GM12878 (cell line): ENCODE data around the gene TRPV6. TPM values are rescaled to one million over a fixed set of nuclear protein-coding genes. Genes with fewer than 3 reads are reported as not detected.

Experiments
- ATAC-seq: fragments of 200-7000 bp; cut with Tn5 transposase; 3 replicates; pipeline ENCODE4 v1.9.1; 2020; ENCODE audit warnings: mild to moderate bottlenecking, moderate library complexity
- BruUV-seq: library from RNA; stranded (reverse); fragments of 400-500 nt; replicated peaks from 2 replicates; lab custom pipeline; 2021; lab: Mats Ljungman, UMichigan
- CTCF ChIA-PET: fragments of 300-600 bp; sonication (Branson Sonifier 250); formaldehyde crosslinking; extraction: SDS; loops from one replicate; lab custom pipeline; 2021; ENCODE audit warnings: inconsistent platforms; lab: Yijun Ruan, JAX
- POLR2A ChIA-PET: fragments of 350-600 bp; formaldehyde crosslinking; extraction: SDS; loops from one replicate; lab custom pipeline; 2021; ENCODE audit warnings: inconsistent platforms; lab: Charles Lee
- RAD21 ChIA-PET: fragments of 300-600 bp; sonication (Branson Sonifier 250); formaldehyde crosslinking; loops from one replicate; lab custom pipeline; 2023; ENCODE audit warnings: antibody characterized with exemption; ENCODE audit not compliant: unreplicated experiment; lab: Charles Lee
- SMC1A ChIA-PET: fragments of 300-600 bp; sonication (Branson Sonifier 250); formaldehyde crosslinking; loops from one replicate; lab custom pipeline; 2023; ENCODE audit not compliant: unreplicated experiment, uncharacterized antibody; lab: Charles Lee
- DNase-seq: peaks from one replicate; pipeline ENCODE4 v3.0.0-alpha.2; 2011; ENCODE audit warnings: low read depth, low spot score
- FAIRE-seq: peaks from 3 replicates; lab custom pipeline; 2011; peaks lifted over from hg19 to GRCh38; lab: Jason Lieb, UNC
- H2AFZ ChIP-seq: 2 replicates; pipeline ENCODE4 v1.6.0; 2011; ENCODE audit warnings: low read depth, low read length, control low read depth; ENCODE audit not compliant: control insufficient read depth
- H3K27ac ChIP-seq: 2 replicates; pipeline ENCODE4 v1.5.1; 2011; ENCODE audit warnings: control low read depth; ENCODE audit not compliant: control insufficient read depth, insufficient read depth
- H3K27me3 ChIP-seq, 2 experiments: replicated peaks in 1 of 2; 2 replicates each; pipeline versions ENCODE4 v1.6.0 to v1.6.1; 2011; ENCODE audit warnings: low read length in 1 of 2; ENCODE audit not compliant: control insufficient read depth in 2 of 2, insufficient read depth in 2 of 2
- H3K36me3 ChIP-seq, 2 experiments: 2 replicates each; pipeline ENCODE4 v1.5.1; 2011; ENCODE audit warnings: low read length in 1 of 2; ENCODE audit not compliant: control insufficient read depth in 2 of 2, insufficient read depth in 2 of 2
- H3K4me1 ChIP-seq: 2 replicates; pipeline ENCODE4 v1.6.1; 2011; ENCODE audit warnings: mild to moderate bottlenecking, low read length, moderate library complexity, mixed read lengths; ENCODE audit not compliant: control insufficient read depth, insufficient read depth
- H3K4me2 ChIP-seq: 2 replicates; pipeline ENCODE4 v1.6.0; 2011; ENCODE audit warnings: control low read depth; ENCODE audit not compliant: control insufficient read depth, insufficient read depth
- H3K4me3 ChIP-seq: fragments of 200-600 bp; sonication (generic); 2 replicates; pipeline ENCODE4 v1.5.1; 2016
- H3K79me2 ChIP-seq: 2 replicates; pipeline ENCODE4 v1.6.0; 2011; ENCODE audit warnings: low read length; ENCODE audit not compliant: control insufficient read depth, insufficient read depth
- H3K9ac ChIP-seq: 2 replicates; pipeline ENCODE4 v1.8.0; 2011; ENCODE audit warnings: low read length, control low read depth, mixed read lengths; ENCODE audit not compliant: control insufficient read depth, insufficient read depth
- H3K9me3 ChIP-seq: replicated peaks from 3 replicates; pipeline ENCODE4 v1.5.1; 2011; ENCODE audit warnings: mild to moderate bottlenecking, low read length; ENCODE audit not compliant: control insufficient read depth, insufficient read depth
- H4K20me1 ChIP-seq: 2 replicates; pipeline ENCODE4 v1.6.0; 2011; ENCODE audit not compliant: control insufficient read depth, insufficient read depth
- HDGF ChIP-seq: fragments of 450-650 bp; IDR thresholded peaks from 2 replicates; pipeline ENCODE4 v1.6.1; 2016; ENCODE audit warnings: antibody characterized with exemption
- JUND ChIP-seq: IDR thresholded peaks from 2 replicates; pipeline ENCODE4 v1.6.1; 2012; ENCODE audit warnings: low read depth, mild to moderate bottlenecking, low read length, improper control_type of control experiment, moderate library complexity
- MTA3 ChIP-seq: IDR thresholded peaks from 2 replicates; pipeline ENCODE4 v1.6.1; 2012; ENCODE audit warnings: low read length, inconsistent platforms, borderline replicate concordance
- PAX8 ChIP-seq: fragments of 450-650 bp; IDR thresholded peaks from 2 replicates; pipeline ENCODE4 v1.6.1; 2017; ENCODE audit warnings: mild to moderate bottlenecking, moderate library complexity
- POLR2A ChIP-seq: IDR thresholded peaks from 2 replicates; pipeline ENCODE4 v1.6.1; 2011; ENCODE audit warnings: low read depth, mild to moderate bottlenecking, low read length
- SMAD5 ChIP-seq: IDR thresholded peaks from 2 replicates; pipeline ENCODE4 v1.6.1; 2016; ENCODE audit warnings: antibody characterized with exemption, low read depth
- ZNF217 ChIP-seq: fragments of 450-650 bp; IDR thresholded peaks from 2 replicates; pipeline ENCODE4 v1.6.1; 2017; ENCODE audit warnings: antibody characterized with exemption, mild to moderate bottlenecking
- WGBS: methylation state at CpG from one replicate; pipeline ENCODE4 v1.1.6; 2016; ENCODE audit warnings: low lambda C conversion rate; ENCODE audit not compliant: insufficient replicate concordance, insufficient coverage; ENCODE audit errors: missing lambda C conversion rate; 5-methylcytosine and 5-hydroxymethylcytosine counted together
- in situ Hi-C: fragments of 300-500 bp; cut with MboI; formaldehyde crosslinking; loops from 9 replicates; pipeline ENCODE4 v1.14.3; 2018; ENCODE audit warnings: mixed read lengths
- intact Hi-C: fragments of 100-400 bp; cut with micrococcal nuclease; formaldehyde crosslinking; loops from one replicate; pipeline ENCODE4 v1.14.2; 2022; ENCODE audit not compliant: unreplicated experiment
- polyA plus RNA-seq, 11 experiments: library from polyadenylated mRNA; depleted of rRNA in 4 of 11; unstranded in 6 of 11; stranded (reverse) in 5 of 11; fragments of >200 nt; fragmentation: Nextera tagmentation in 4 of 11; fragmentation: Illumina TruSeq in 1 of 11; extraction: Ambion mirVana in 4 of 11; extraction: Trizol in 1 of 11; gene quantifications; 1 replicate in 1 of 11; 2 replicates in 10 of 11; pipeline versions ENCODE4 v1.2.1 to v1.2.3, GENCODE V29; 2011 to 2016; ENCODE audit warnings: inconsistent platforms in 2 of 11, missing spikeins in 2 of 11, low read depth in 1 of 11
- total RNA-seq, 4 experiments: library from RNA; depleted of rRNA in 3 of 4; stranded (reverse); fragments of >200 nt in 3 of 4; fragmentation: Illumina TruSeq in 1 of 4; extraction: Trizol in 1 of 4; gene quantifications; 2 replicates each; pipeline versions ENCODE4 v1.2.1 to v1.2.3, GENCODE V29; 2013 to 2021
- TF ChIP-seq, protein P1 (sequence below): IDR thresholded peaks from 2 replicates; pipeline ENCODE4 v1.6.1; 2011; ENCODE audit warnings: low read depth, mild to moderate bottlenecking, low read length, moderate library complexity, borderline replicate concordance; ENCODE audit errors: extremely low read depth
- TF ChIP-seq, protein P2 (sequence below): fragments of 450-650 bp; IDR thresholded peaks from 2 replicates; pipeline ENCODE4 v1.6.1; 2017; ENCODE audit warnings: mild to moderate bottlenecking, moderate library complexity
- TF ChIP-seq, protein P3 (sequence below): fragments of 450-650 bp; IDR thresholded peaks from 2 replicates; pipeline ENCODE4 v1.6.1; 2018; ENCODE audit warnings: borderline replicate concordance, mild to moderate bottlenecking; ENCODE audit not compliant: partially characterized antibody
- TF ChIP-seq, protein P4 (sequence below): fragments of 450-650 bp; IDR thresholded peaks from 2 replicates; pipeline ENCODE4 v1.6.1; 2017; ENCODE audit warnings: mild to moderate bottlenecking, moderate library complexity

Gene TRPV6
- total and polyA plus RNA-seq, 10 of the 15 experiments (the other 5 are each of a cell fraction or from before 2014, with no cell fraction given): not detected

DNA sequence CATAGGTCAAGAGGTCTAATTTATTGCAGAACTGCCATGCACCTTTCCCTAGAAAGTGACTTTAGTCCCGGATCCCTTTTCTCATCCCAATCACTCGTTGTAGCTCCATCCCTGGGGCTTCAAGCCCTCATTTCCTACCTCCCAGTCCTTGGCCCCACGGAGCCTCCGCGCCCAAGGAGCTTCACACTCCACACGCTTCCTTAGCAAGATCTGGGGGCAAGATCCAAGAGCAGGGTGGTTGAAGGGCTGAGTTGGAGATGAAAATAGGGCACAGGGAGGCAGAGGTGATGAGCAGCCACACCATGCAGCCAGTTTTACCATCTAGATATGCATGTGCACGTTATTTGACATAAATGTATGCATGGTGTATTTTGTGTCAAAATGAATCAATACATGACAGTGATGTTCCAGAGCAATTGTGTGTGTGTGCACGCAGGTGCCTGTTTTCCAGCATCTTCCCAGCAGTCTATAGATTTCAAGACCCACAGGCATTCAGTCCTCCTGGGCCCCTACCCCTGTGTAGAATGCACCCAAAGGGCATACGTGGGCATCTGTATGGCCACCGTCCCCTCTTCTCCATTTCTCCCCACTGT, 6.0 kb upstream of the TRPV6 start (continued):
- TF ChIP-seq, protein P1, sequence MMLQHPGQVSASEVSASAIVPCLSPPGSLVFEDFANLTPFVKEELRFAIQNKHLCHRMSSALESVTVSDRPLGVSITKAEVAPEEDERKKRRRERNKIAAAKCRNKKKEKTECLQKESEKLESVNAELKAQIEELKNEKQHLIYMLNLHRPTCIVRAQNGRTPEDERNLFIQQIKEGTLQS: no peak
- TF ChIP-seq ZNF217: no peak
- TF ChIP-seq, all 136 proteins: peak for 0

DNA sequence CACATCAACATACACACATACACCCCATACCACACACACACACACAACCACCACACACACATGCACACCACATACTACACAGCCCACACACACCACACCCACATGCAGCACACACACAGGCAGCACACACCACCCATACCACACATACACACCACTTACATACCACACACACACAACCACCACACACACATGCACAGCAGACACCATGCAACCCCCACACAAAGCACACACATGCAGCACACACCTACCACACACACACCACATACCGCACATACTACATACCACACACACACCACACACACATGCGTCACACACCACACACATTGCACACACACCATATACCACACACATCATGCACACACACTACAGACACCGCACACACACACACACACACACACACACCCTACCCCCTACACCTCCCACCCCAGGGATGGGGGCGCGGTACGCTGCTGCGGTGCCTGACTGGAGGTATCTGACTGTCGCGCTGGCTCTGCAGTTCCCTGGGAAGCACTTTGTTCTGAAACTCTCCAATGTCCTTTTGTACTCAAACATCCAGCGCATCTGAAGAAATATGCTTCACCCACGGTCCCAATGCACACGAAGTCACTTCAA, 5.4 kb upstream of the TRPV6 start:
- Histone ChIP-seq H3K4me1 (no peaks in the 10 kb centered on the region), H3K79me2 (no peaks in the 10 kb centered on the region), H3K27ac (no peak overlapping the region), H3K4me2 (no peak overlapping the region), H4K20me1 (no peaks in the 10 kb centered on the region), H3K27me3 (no peaks in the 10 kb centered on the region; a peak in 2 of 4 replicates), H2AFZ (no peak overlapping the region), H3K4me3 (no peak overlapping the region), H3K36me3 (no peaks in the 10 kb centered on the region), H3K9me3 (no peaks in the 10 kb centered on the region), H3K9ac (no peak overlapping the region)
- ChIA-PET POLR2A (no interaction called here), SMC1A (no interaction called here), RAD21 (no interaction called here), CTCF (no interaction called here)
- intact Hi-C loops (no loop called here), in situ Hi-C loops (no loop called here)
- WGBS: 76% methylated on average over 12 of the region's 12 CpGs
- no peak for FAIRE-seq
- no peak for ATAC-seq
- DNase-seq: no peak
- BruUV-seq: no TSS peak
- TF ChIP-seq HDGF: no peak
- TF ChIP-seq, protein P2, sequence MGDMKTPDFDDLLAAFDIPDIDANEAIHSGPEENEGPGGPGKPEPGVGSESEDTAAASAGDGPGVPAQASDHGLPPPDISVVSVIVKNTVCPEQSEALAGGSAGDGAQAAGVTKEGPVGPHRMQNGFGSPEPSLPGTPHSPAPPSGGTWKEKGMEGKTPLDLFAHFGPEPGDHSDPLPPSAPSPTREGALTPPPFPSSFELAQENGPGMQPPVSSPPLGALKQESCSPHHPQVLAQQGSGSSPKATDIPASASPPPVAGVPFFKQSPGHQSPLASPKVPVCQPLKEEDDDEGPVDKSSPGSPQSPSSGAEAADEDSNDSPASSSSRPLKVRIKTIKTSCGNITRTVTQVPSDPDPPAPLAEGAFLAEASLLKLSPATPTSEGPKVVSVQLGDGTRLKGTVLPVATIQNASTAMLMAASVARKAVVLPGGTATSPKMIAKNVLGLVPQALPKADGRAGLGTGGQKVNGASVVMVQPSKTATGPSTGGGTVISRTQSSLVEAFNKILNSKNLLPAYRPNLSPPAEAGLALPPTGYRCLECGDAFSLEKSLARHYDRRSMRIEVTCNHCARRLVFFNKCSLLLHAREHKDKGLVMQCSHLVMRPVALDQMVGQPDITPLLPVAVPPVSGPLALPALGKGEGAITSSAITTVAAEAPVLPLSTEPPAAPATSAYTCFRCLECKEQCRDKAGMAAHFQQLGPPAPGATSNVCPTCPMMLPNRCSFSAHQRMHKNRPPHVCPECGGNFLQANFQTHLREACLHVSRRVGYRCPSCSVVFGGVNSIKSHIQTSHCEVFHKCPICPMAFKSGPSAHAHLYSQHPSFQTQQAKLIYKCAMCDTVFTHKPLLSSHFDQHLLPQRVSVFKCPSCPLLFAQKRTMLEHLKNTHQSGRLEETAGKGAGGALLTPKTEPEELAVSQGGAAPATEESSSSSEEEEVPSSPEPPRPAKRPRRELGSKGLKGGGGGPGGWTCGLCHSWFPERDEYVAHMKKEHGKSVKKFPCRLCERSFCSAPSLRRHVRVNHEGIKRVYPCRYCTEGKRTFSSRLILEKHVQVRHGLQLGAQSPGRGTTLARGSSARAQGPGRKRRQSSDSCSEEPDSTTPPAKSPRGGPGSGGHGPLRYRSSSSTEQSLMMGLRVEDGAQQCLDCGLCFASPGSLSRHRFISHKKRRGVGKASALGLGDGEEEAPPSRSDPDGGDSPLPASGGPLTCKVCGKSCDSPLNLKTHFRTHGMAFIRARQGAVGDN: no peak
- TF ChIP-seq MTA3: no peak
- TF ChIP-seq POLR2A: no peak
- no peak for TF ChIP-seq PAX8
- TF ChIP-seq, protein P3, sequence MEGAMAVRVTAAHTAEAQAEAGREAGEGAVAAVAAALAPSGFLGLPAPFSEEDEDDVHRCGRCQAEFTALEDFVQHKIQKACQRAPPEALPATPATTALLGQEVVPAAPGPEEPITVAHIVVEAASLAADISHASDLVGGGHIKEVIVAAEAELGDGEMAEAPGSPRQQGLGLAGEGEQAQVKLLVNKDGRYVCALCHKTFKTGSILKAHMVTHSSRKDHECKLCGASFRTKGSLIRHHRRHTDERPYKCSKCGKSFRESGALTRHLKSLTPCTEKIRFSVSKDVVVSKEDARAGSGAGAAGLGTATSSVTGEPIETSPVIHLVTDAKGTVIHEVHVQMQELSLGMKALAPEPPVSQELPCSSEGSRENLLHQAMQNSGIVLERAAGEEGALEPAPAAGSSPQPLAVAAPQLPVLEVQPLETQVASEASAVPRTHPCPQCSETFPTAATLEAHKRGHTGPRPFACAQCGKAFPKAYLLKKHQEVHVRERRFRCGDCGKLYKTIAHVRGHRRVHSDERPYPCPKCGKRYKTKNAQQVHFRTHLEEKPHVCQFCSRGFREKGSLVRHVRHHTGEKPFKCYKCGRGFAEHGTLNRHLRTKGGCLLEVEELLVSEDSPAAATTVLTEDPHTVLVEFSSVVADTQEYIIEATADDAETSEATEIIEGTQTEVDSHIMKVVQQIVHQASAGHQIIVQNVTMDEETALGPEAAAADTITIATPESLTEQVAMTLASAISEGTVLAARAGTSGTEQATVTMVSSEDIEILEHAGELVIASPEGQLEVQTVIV: no peak
- no peak for TF ChIP-seq JUND
- TF ChIP-seq SMAD5: no peak
- TF ChIP-seq, protein P4, sequence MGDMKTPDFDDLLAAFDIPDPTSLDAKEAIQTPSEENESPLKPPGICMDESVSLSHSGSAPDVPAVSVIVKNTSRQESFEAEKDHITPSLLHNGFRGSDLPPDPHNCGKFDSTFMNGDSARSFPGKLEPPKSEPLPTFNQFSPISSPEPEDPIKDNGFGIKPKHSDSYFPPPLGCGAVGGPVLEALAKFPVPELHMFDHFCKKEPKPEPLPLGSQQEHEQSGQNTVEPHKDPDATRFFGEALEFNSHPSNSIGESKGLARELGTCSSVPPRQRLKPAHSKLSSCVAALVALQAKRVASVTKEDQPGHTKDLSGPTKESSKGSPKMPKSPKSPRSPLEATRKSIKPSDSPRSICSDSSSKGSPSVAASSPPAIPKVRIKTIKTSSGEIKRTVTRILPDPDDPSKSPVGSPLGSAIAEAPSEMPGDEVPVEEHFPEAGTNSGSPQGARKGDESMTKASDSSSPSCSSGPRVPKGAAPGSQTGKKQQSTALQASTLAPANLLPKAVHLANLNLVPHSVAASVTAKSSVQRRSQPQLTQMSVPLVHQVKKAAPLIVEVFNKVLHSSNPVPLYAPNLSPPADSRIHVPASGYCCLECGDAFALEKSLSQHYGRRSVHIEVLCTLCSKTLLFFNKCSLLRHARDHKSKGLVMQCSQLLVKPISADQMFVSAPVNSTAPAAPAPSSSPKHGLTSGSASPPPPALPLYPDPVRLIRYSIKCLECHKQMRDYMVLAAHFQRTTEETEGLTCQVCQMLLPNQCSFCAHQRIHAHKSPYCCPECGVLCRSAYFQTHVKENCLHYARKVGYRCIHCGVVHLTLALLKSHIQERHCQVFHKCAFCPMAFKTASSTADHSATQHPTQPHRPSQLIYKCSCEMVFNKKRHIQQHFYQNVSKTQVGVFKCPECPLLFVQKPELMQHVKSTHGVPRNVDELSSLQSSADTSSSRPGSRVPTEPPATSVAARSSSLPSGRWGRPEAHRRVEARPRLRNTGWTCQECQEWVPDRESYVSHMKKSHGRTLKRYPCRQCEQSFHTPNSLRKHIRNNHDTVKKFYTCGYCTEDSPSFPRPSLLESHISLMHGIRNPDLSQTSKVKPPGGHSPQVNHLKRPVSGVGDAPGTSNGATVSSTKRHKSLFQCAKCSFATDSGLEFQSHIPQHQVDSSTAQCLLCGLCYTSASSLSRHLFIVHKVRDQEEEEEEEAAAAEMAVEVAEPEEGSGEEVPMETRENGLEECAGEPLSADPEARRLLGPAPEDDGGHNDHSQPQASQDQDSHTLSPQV: no peak
